Tibial artery (tissue), 4 donors: Measurements from ENCODE around the gene ZFYVE21.

ENCODE experiments used
- DNase-seq, 2 donors: peaks; one replicate each; pipeline ENCODE4 v3.0.0-alpha.2; 2019
- H3K27ac ChIP-seq, 2 donors: fragments of 200-600 bp; sonication (generic) in 1 of 2; 1 replicate in 1 of 2; 2 replicates in 1 of 2; pipeline ENCODE4 v1.5.1; 2018 to 2019; ENCODE audit warnings: mild to moderate bottlenecking in 1 of 2
- H3K27me3 ChIP-seq, 2 donors: fragments of 200-600 bp; sonication (generic) in 1 of 2; one replicate each; pipeline versions ENCODE4 v1.5.1 to v1.6.0; 2016 to 2019
- H3K36me3 ChIP-seq, 3 donors: fragments of 200-600 bp; sonication (generic) in 2 of 3; one replicate each; pipeline ENCODE4 v1.5.1; 2016 to 2019; ENCODE audit warnings: mild to moderate bottlenecking in 2 of 3
- H3K4me1 ChIP-seq, 4 donors: fragments of 200-600 bp; sonication (generic) in 2 of 4; 1 replicate in 3 of 4; 2 replicates in 1 of 4; pipeline ENCODE4 v1.5.1; 2016 to 2019
- H3K4me3 ChIP-seq, 2 donors: fragments of 200-600 bp; sonication (generic) in 1 of 2; 1 replicate in 1 of 2; 2 replicates in 1 of 2; pipeline ENCODE4 v1.5.1; 2018 to 2019; ENCODE audit warnings: mild to moderate bottlenecking in 2 of 2
- H3K9me3 ChIP-seq, 3 donors: fragments of 200-600 bp; sonication (generic) in 1 of 3; one replicate each; pipeline ENCODE4 v1.5.1; 2016 to 2019
- intact Hi-C: fragments of 100-400 bp; cut with DNase I; formaldehyde crosslinking; loops from one replicate; pipeline ENCODE4 v1.15.0; 2023; ENCODE audit warnings: low total_unique reads
- TF ChIP-seq, protein P1 (sequence below), 2 experiments: fragments of 200-600 bp in 1 of 2; fragments of 450-650 bp in 1 of 2; IDR thresholded peaks; one replicate each; pipeline ENCODE4 v1.5.1; 2017 to 2019; ENCODE audit warnings: antibody characterized with exemption in 2 of 2, mild to moderate bottlenecking in 1 of 2, moderate library complexity in 1 of 2

The ZFYVE21 gene

DNA sequence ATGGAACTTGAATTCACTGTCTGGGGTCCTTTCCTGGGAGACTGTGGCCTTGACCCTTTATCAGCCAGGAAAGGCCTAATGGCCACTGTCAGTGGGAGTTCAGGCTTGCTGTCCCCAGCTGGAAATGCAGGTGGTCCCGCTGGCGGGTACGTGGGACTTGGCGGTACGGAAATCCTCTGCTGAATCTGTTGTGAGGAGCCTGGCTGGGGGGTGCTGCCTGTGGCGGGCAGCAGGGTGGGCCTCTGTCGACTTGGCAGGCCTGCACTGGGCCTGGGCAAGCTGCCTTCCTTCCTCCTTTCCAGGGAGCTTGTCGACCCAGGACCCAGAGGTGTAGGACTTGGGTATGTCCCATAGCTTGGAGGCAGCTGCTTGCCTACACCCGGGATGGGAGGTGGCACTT, 26.3 kb downstream of the ZFYVE21 start:
- H3K27ac ChIP-seq, result no peak overlapping the region
- H3K27me3 ChIP-seq, result no peaks in the 10 kb centered on the region
- H3K9me3 ChIP-seq, result no peaks in the 10 kb centered on the region
- TF ChIP-seq, protein P1, sequence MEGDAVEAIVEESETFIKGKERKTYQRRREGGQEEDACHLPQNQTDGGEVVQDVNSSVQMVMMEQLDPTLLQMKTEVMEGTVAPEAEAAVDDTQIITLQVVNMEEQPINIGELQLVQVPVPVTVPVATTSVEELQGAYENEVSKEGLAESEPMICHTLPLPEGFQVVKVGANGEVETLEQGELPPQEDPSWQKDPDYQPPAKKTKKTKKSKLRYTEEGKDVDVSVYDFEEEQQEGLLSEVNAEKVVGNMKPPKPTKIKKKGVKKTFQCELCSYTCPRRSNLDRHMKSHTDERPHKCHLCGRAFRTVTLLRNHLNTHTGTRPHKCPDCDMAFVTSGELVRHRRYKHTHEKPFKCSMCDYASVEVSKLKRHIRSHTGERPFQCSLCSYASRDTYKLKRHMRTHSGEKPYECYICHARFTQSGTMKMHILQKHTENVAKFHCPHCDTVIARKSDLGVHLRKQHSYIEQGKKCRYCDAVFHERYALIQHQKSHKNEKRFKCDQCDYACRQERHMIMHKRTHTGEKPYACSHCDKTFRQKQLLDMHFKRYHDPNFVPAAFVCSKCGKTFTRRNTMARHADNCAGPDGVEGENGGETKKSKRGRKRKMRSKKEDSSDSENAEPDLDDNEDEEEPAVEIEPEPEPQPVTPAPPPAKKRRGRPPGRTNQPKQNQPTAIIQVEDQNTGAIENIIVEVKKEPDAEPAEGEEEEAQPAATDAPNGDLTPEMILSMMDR (IDR thresholded peaks at IDR 0.05), result no peak
- intact Hi-C loops, result no loop called here
- peaks cover 0 to 15% (median 9%) of the 10 kb centered on the region in 4 donors for H3K4me1 ChIP-seq
- no peak overlapping the region for H3K4me3 ChIP-seq
- DNase-seq, result peak in 1 of 2 donors; percentile 61
- peaks cover 0 to 74% (median 24%) of the 10 kb centered on the region in 3 donors for H3K36me3 ChIP-seq

DNA sequence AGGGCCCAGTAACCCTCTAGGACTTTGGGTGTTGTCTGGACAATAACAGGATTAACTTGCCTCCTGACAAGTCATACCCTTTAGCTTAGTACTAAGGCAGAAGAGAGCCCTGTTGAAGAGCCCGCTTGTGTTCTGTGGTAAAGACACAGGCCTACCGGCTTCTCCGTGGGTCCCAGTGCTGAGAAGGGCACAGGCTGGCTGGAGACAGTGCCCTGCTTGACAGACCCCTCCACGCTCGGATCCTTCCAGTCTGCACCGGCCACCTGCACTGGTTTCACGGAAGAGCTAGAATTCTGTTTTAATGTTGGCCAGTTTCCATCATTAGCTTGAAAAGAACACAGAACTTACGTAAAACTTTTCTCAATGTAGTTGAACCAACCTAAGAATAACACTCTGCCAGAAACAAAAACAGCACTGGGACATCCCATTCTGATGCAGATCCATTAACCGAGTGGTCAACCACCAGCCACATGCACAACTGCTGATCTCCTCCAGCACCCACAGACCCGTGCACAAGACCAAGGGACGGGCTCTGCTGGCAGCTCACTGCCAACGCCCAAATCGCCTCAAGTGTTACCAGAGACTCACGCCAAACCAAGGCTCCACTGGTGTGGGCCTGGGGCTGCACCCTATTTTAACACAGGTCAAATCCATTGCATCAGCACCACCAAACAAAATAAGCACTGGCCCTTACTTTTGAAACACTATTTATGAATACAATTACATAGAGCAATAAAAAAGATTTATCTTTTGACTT, 27.1 kb downstream of the ZFYVE21 start:
- H3K9me3 ChIP-seq, result no peaks in the 10 kb centered on the region
- intact Hi-C loops, result no loop called here
- peak in 1 of 2 donors; percentile 44 for DNase-seq
- H3K4me3 ChIP-seq, result no peak overlapping the region
- H3K4me1 ChIP-seq, result peaks cover 0 to 7% (median 3%) of the 10 kb centered on the region in 4 donors
- H3K27ac ChIP-seq, result no peak overlapping the region
- H3K36me3 ChIP-seq, result peaks cover 0 to 77% (median 24%) of the 10 kb centered on the region in 3 donors
- no peaks in the 10 kb centered on the region for H3K27me3 ChIP-seq
- TF ChIP-seq, protein P1 (IDR thresholded peaks at IDR 0.05), result no peak

DNA sequence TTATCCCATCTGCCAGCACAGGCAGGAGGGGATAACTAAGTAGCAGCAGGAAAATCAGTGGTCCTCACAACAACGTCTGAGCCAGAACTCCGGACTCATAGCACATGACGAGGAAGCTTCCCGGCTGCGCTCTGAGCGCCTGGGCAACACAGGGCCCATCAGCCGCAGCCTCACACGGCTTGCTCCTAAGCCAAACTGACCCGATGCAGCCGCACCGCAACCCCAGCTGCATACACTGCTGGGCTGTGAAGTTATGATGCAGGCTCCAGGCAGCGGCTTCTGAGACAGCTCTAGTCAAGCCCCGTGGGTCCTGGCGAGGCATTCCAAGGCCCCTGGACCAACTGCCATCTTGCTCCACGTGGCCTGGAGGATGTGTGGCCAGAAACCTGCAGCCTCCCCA, 28.1 kb downstream of the ZFYVE21 start:
- Histone ChIP-seq H3K9me3 (no peaks in the 10 kb centered on the region), H3K27me3 (no peaks in the 10 kb centered on the region), H3K4me1 (peaks cover 0 to 7% (median 0%) of the 10 kb centered on the region in 4 donors), H3K27ac (no peak overlapping the region), H3K4me3 (no peak overlapping the region), H3K36me3 (peaks cover 0 to 77% (median 17%) of the 10 kb centered on the region in 3 donors)
- TF ChIP-seq, protein P1 (IDR thresholded peaks at IDR 0.05), result no peak
- intact Hi-C loops, result no loop called here
- DNase-seq, result no peak

DNA sequence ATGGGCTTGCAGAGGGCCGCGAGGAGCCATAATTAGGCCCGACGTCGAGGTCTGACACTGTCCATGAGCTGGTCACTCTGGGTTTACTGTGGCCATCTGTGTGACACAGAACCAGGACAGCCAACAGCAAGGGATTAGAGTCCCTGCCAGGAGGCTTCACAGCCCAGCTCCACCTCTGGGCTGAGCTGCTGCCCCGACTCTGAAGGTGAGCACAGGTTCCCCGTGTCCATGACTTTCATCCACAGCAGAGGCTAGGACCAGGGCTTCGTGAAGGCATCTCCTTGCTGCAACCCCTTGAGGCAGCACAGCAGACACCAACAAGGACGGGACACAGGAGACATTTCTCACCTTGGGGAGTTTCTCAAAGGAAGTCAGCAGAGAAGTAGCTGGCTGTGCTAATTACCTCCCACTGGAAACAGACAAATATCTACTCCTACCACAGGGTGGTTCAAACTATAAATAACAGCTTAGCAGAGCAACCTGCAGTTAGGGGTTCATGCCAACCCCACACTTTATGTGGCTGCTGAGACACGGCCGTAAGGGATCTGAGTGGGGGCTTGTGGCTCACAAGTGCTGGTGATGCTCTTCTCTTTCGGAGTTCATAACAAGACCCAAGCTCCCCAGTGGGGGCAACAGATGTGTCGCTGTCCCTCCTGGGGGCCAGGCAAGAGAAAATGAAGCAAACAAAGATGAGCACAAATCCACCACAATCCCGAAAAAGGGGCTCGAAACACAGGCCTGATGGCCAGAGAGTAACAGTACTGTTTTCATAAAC, 29.2 kb downstream of the ZFYVE21 start:
- H3K36me3 ChIP-seq, result peaks cover 7 to 78% (median 9%) of the 10 kb centered on the region in 3 donors
- no peak for DNase-seq
- no peak overlapping the region for H3K27ac ChIP-seq
- TF ChIP-seq, protein P1 (IDR thresholded peaks at IDR 0.05), result no peak
- no peaks in the 10 kb centered on the region for H3K4me1 ChIP-seq
- H3K4me3 ChIP-seq, result no peak overlapping the region
- no peaks in the 10 kb centered on the region for H3K9me3 ChIP-seq
- intact Hi-C loops, result no loop called here
- no peaks in the 10 kb centered on the region for H3K27me3 ChIP-seq

DNA sequence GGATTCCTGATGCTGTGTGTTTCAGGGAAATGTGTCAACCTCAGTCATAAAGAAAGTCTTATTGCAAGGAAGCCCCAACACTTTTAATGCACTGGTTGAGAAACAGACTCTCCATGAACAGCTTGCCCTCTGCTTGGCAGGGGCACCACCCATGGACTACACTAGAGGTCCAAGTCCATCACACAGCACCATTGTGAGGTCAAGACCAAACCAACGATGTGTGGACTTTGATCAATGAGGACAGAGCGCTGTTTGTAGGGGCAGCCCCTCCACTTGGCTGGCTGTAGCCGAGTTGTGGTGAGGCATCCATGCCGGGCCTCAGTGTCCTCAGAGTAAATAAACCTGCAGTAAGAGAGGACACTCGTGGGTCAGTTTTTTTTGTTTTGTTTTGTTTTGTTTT, 29.8 kb downstream of the ZFYVE21 start:
- no peaks in the 10 kb centered on the region for H3K4me1 ChIP-seq
- no peaks in the 10 kb centered on the region for H3K27me3 ChIP-seq
- H3K4me3 ChIP-seq, result no peak overlapping the region
- intact Hi-C loops, result no loop called here
- no peak overlapping the region for H3K27ac ChIP-seq
- no peaks in the 10 kb centered on the region for H3K9me3 ChIP-seq
- H3K36me3 ChIP-seq, result peaks cover 3 to 73% (median 7%) of the 10 kb centered on the region in 3 donors
- no peak for DNase-seq
- TF ChIP-seq, protein P1 (IDR thresholded peaks at IDR 0.05), result no peak
